Measurements from ENCODE around the gene ESD. TPM values are rescaled to one million over a fixed set of nuclear protein-coding genes. Genes with fewer than 3 reads are reported as not detected.

Gene ESD
- total RNA-seq, 1 experiment from 2014 or later, result 73.2 TPM

DNA sequence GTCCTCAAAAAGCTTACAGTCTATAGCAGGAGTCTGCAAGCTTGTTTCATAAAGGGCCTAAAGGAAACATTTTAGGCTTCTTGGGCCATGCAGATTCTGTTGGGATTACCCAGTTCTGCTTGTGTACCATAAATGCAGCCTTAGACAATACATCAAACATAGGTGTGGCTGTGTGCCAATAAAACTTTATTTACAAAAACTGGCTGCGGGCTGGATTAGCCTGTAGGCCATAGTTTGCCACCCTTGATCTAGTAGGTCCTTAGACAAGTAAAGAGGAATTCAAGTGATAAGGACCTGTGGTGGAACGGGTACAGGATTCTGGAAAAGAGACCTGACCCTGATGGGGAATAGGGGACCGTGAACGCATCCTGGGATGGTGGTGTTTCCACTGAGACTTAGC is 51.9 kb downstream of the ESD start:
- H3K4me1 ChIP-seq (ENCODE audit: insufficient read depth, low read length), result no peaks in the 10 kb centered on the region
- no peak overlapping the region for H3K4me2 ChIP-seq (ENCODE audit: low read length)
- H3K27me3 ChIP-seq (ENCODE audit: low read length), result no peaks in the 10 kb centered on the region
- H3K4me3 ChIP-seq (ENCODE audit: low read length), result no peak overlapping the region
- no peaks in the 10 kb centered on the region for H3F3A ChIP-seq (ENCODE audit: low read length, unreplicated experiment)
- H4K20me1 ChIP-seq (ENCODE audit: low read length), result no peaks in the 10 kb centered on the region
- TF ChIP-seq EZH2 (IDR thresholded peaks at IDR 0.05; ENCODE audit: low read length, unreplicated experiment), result no peak
- no peak for TF ChIP-seq EZH2phosphoT487 (IDR thresholded peaks at IDR 0.05; ENCODE audit: borderline replicate concordance, low read length)
- no peak for TF ChIP-seq CTCF (conservative IDR thresholded peaks at IDR 0.05; ENCODE audit: low read depth, low read length)
- no peaks in the 10 kb centered on the region for H3K79me2 ChIP-seq (ENCODE audit: low read length)
- ATAC-seq (no peak), DNase-seq (no peak)
- no TSS peak for BruUV-seq (replicated peaks)
- no peaks in the 10 kb centered on the region for H3K9me2 ChIP-seq (replicated peaks; ENCODE audit: low read length)
- ChIA-PET POLR2A (ENCODE audit: unreplicated experiment) (no interaction called here), CTCF (no interaction called here)
- H2AFZ ChIP-seq (ENCODE audit: low read length), result no peak overlapping the region
- no peak overlapping the region for H3K9ac ChIP-seq (ENCODE audit: low read length)
- no peaks in the 10 kb centered on the region for H3K9me3 ChIP-seq (ENCODE audit: low read length)
- no peaks in the 10 kb centered on the region for H3K36me3 ChIP-seq (ENCODE audit: low read depth, low read length)
- intact Hi-C loops (cut with micrococcal nuclease), result no loop called here
- no peak overlapping the region for H3K27ac ChIP-seq (ENCODE audit: low read length)

GRCh38 chr13:46743191-46743590 is 53.8 kb downstream of the ESD start:
- H3K36me3 ChIP-seq (ENCODE audit: low read depth, low read length), result no peaks in the 10 kb centered on the region

More at GRCh38 chr13:46743191-46743590, 53.8 kb downstream of the ESD start:
- BruUV-seq (replicated peaks), result no TSS peak
- Histone ChIP-seq H3K9ac (ENCODE audit: low read length) (no peak overlapping the region), H3K79me2 (ENCODE audit: low read length) (no peaks in the 10 kb centered on the region), H3K27me3 (ENCODE audit: low read length) (no peaks in the 10 kb centered on the region), H3K9me2 (replicated peaks; ENCODE audit: low read length) (no peaks in the 10 kb centered on the region), H3K27ac (ENCODE audit: low read length) (no peak overlapping the region), H2AFZ (ENCODE audit: low read length) (no peak overlapping the region), H3F3A (ENCODE audit: low read length, unreplicated experiment) (no peaks in the 10 kb centered on the region), H3K9me3 (ENCODE audit: low read length) (no peaks in the 10 kb centered on the region), H3K4me3 (ENCODE audit: low read length) (no peak overlapping the region), H3K4me1 (ENCODE audit: insufficient read depth, low read length) (no peaks in the 10 kb centered on the region), H4K20me1 (ENCODE audit: low read length) (no peaks in the 10 kb centered on the region), H3K4me2 (ENCODE audit: low read length) (no peak overlapping the region)
- intact Hi-C loops (cut with micrococcal nuclease), result no loop called here
- DNase-seq (no peak), ATAC-seq (no peak)
- TF ChIP-seq EZH2phosphoT487 (IDR thresholded peaks at IDR 0.05; ENCODE audit: borderline replicate concordance, low read length), result no peak
- TF ChIP-seq CTCF (conservative IDR thresholded peaks at IDR 0.05; ENCODE audit: low read depth, low read length), result no peak
- TF ChIP-seq EZH2 (IDR thresholded peaks at IDR 0.05; ENCODE audit: low read length, unreplicated experiment), result no peak
- CTCF ChIA-PET, result no interaction called here
- POLR2A ChIA-PET (ENCODE audit: unreplicated experiment), result no interaction called here
